ENCODE data around the gene CENPA. TPM values are rescaled to one million over a fixed set of nuclear protein-coding genes. Genes with fewer than 3 reads are reported as not detected.

CENPA gene
- total and polyA plus RNA-seq, 2 of the 13 experiments (the other 11 are each of a cell fraction or from before 2014, with no cell fraction given), result 28.5 to 38.5 TPM

- TF ChIP-seq ZNF121 (CRISPR knock-in tag; IDR thresholded peaks at IDR 0.05) (peak; percentile 58; the same call in 1 of the 2 replicates), KDM1A (CRISPR knock-in tag; IDR thresholded peaks at IDR 0.05) (0 out of 2 replicates have a peak, but pooled peaks have one; percentile 16), SALL2 (CRISPR knock-in tag; IDR thresholded peaks at IDR 0.05) (peak; percentile 95), PCBP1 (IDR thresholded peaks at IDR 0.05; ENCODE audit: borderline replicate concordance, low read depth, low read length) (no peak; the same call in 1 of the 2 replicates), ZKSCAN1 (IDR thresholded peaks at IDR 0.05; ENCODE audit: low read length) (no peak), ZNF317 (CRISPR knock-in tag; IDR thresholded peaks at IDR 0.05) (peak; percentile 90), ZNF253 (CRISPR knock-in tag; IDR thresholded peaks at IDR 0.05; ENCODE audit: borderline replicate concordance) (peak; percentile 99), LBX2 (CRISPR knock-in tag; IDR thresholded peaks at IDR 0.05; ENCODE audit: borderline replicate concordance) (peak; percentile 93; the same call in 1 of the 2 replicates), NR3C1 (CRISPR knock-in tag; IDR thresholded peaks at IDR 0.05) (no peak), RBM22 (optimal IDR thresholded peaks at IDR 0.05; ENCODE audit: low read length) (no peak), SMARCE1 (IDR thresholded peaks at IDR 0.05; ENCODE audit: borderline replicate concordance) (no peak), POLR2AphosphoS5 (IDR thresholded peaks at IDR 0.05; ENCODE audit: low read depth, low read length) (peak; percentile 79), DDIT3 (CRISPR knock-in tag; IDR thresholded peaks at IDR 0.05) (peak; percentile 87; the same call in 1 of the 2 replicates), ARNT (IDR thresholded peaks at IDR 0.05) (no peak)
- TF ChIP-seq, protein P1, sequence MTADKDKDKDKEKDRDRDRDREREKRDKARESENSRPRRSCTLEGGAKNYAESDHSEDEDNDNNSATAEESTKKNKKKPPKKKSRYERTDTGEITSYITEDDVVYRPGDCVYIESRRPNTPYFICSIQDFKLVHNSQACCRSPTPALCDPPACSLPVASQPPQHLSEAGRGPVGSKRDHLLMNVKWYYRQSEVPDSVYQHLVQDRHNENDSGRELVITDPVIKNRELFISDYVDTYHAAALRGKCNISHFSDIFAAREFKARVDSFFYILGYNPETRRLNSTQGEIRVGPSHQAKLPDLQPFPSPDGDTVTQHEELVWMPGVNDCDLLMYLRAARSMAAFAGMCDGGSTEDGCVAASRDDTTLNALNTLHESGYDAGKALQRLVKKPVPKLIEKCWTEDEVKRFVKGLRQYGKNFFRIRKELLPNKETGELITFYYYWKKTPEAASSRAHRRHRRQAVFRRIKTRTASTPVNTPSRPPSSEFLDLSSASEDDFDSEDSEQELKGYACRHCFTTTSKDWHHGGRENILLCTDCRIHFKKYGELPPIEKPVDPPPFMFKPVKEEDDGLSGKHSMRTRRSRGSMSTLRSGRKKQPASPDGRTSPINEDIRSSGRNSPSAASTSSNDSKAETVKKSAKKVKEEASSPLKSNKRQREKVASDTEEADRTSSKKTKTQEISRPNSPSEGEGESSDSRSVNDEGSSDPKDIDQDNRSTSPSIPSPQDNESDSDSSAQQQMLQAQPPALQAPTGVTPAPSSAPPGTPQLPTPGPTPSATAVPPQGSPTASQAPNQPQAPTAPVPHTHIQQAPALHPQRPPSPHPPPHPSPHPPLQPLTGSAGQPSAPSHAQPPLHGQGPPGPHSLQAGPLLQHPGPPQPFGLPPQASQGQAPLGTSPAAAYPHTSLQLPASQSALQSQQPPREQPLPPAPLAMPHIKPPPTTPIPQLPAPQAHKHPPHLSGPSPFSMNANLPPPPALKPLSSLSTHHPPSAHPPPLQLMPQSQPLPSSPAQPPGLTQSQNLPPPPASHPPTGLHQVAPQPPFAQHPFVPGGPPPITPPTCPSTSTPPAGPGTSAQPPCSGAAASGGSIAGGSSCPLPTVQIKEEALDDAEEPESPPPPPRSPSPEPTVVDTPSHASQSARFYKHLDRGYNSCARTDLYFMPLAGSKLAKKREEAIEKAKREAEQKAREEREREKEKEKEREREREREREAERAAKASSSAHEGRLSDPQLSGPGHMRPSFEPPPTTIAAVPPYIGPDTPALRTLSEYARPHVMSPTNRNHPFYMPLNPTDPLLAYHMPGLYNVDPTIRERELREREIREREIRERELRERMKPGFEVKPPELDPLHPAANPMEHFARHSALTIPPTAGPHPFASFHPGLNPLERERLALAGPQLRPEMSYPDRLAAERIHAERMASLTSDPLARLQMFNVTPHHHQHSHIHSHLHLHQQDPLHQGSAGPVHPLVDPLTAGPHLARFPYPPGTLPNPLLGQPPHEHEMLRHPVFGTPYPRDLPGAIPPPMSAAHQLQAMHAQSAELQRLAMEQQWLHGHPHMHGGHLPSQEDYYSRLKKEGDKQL (CRISPR knock-in tag; IDR thresholded peaks at IDR 0.05; ENCODE audit: low read depth), result no peak; the same call in 1 of the 2 replicates
- TF ChIP-seq, protein P2, sequence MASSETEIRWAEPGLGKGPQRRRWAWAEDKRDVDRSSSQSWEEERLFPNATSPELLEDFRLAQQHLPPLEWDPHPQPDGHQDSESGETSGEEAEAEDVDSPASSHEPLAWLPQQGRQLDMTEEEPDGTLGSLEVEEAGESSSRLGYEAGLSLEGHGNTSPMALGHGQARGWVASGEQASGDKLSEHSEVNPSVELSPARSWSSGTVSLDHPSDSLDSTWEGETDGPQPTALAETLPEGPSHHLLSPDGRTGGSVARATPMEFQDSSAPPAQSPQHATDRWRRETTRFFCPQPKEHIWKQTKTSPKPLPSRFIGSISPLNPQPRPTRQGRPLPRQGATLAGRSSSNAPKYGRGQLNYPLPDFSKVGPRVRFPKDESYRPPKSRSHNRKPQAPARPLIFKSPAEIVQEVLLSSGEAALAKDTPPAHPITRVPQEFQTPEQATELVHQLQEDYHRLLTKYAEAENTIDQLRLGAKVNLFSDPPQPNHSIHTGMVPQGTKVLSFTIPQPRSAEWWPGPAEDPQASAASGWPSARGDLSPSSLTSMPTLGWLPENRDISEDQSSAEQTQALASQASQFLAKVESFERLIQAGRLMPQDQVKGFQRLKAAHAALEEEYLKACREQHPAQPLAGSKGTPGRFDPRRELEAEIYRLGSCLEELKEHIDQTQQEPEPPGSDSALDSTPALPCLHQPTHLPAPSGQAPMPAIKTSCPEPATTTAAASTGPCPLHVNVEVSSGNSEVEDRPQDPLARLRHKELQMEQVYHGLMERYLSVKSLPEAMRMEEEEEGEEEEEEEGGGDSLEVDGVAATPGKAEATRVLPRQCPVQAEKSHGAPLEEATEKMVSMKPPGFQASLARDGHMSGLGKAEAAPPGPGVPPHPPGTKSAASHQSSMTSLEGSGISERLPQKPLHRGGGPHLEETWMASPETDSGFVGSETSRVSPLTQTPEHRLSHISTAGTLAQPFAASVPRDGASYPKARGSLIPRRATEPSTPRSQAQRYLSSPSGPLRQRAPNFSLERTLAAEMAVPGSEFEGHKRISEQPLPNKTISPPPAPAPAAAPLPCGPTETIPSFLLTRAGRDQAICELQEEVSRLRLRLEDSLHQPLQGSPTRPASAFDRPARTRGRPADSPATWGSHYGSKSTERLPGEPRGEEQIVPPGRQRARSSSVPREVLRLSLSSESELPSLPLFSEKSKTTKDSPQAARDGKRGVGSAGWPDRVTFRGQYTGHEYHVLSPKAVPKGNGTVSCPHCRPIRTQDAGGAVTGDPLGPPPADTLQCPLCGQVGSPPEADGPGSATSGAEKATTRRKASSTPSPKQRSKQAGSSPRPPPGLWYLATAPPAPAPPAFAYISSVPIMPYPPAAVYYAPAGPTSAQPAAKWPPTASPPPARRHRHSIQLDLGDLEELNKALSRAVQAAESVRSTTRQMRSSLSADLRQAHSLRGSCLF (CRISPR knock-in tag; IDR thresholded peaks at IDR 0.05; ENCODE audit: borderline replicate concordance), result peak; percentile 98; the same call in 1 of the 2 replicates
- TF ChIP-seq, protein P3, sequence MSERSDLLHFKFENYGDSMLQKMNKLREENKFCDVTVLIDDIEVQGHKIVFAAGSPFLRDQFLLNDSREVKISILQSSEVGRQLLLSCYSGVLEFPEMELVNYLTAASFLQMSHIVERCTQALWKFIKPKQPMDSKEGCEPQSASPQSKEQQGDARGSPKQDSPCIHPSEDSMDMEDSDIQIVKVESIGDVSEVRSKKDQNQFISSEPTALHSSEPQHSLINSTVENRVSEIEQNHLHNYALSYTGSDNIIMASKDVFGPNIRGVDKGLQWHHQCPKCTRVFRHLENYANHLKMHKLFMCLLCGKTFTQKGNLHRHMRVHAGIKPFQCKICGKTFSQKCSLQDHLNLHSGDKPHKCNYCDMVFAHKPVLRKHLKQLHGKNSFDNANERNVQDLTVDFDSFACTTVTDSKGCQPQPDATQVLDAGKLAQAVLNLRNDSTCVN (CRISPR knock-in tag; IDR thresholded peaks at IDR 0.05; ENCODE audit: borderline replicate concordance), result peak; percentile 98
These were observed at the start of gene CENPA (continued) for GRCh38 chr2:26785431-26786206.

Data from HepG2 (cell line).